ENCODE measurements around the gene CPT2. TPM values are rescaled to one million over a fixed set of nuclear protein-coding genes. Genes with fewer than 3 reads are reported as not detected.

The CPT2 gene
- total RNA-seq, 4 donors from 2014 or later: 11.4 to 19.1 (median 16.0) TPM

- no peaks in the 10 kb centered on the region for H3K36me3 ChIP-seq
- TF ChIP-seq CTCF (IDR thresholded peaks at IDR 0.05) (no peak), POLR2A (IDR thresholded peaks at IDR 0.05; ENCODE audit: low read depth) (no peak), POLR2AphosphoS5 (IDR thresholded peaks at IDR 0.05) (no peak), EP300 (IDR thresholded peaks at IDR 0.05) (no peak)
- intact Hi-C loops (cut with DNase I): no loop called here
- DNase-seq (ENCODE audit: extremely low spot score): no peak
- no peaks in the 10 kb centered on the region for H3K4me1 ChIP-seq
- H3K9me3 ChIP-seq: no peaks in the 10 kb centered on the region
- no peaks in the 10 kb centered on the region for H3K27me3 ChIP-seq
- H3K4me3 ChIP-seq: no peak overlapping the region
- WGBS: 98% methylated on average over 2 of the region's 2 CpGs
- no peak overlapping the region for H3K27ac ChIP-seq (replicated peaks in 1 of 4)
These were observed 63.3 kb downstream of the CPT2 start for GRCh38 chr1:53259932-53260331.

GRCh38 chr1:53260631-53261247, 64.1 kb downstream of the CPT2 start:
- Histone ChIP-seq H3K4me3 (no peak overlapping the region), H3K36me3 (no peaks in the 10 kb centered on the region), H3K27ac (replicated peaks in 1 of 4) (no peak overlapping the region), H3K27me3 (no peaks in the 10 kb centered on the region), H3K4me1 (no peaks in the 10 kb centered on the region), H3K9me3 (no peaks in the 10 kb centered on the region)
- TF ChIP-seq POLR2A (IDR thresholded peaks at IDR 0.05; ENCODE audit: low read depth): no peak
- TF ChIP-seq POLR2AphosphoS5 (IDR thresholded peaks at IDR 0.05): no peak
- TF ChIP-seq EP300 (IDR thresholded peaks at IDR 0.05): no peak
- no peak for TF ChIP-seq CTCF (IDR thresholded peaks at IDR 0.05)
- intact Hi-C loops (cut with DNase I): no loop called here
- DNase-seq (ENCODE audit: extremely low spot score): no peak
- WGBS: 96% methylated on average over 4 of the region's 4 CpGs

GRCh38 chr1:53262000-53262399, 65.4 kb downstream of the CPT2 start:
- H3K36me3 ChIP-seq: no peaks in the 10 kb centered on the region

More at GRCh38 chr1:53262000-53262399, 65.4 kb downstream of the CPT2 start:
- Histone ChIP-seq H3K4me3 (no peak overlapping the region), H3K27ac (replicated peaks in 1 of 4) (no peak overlapping the region), H3K4me1 (no peaks in the 10 kb centered on the region), H3K9me3 (no peaks in the 10 kb centered on the region), H3K27me3 (no peaks in the 10 kb centered on the region)
- intact Hi-C loops (cut with DNase I): no loop called here
- no peak for DNase-seq (ENCODE audit: extremely low spot score)
- WGBS: 92% methylated on average over 2 of the region's 3 CpGs
- no peak for TF ChIP-seq CTCF (IDR thresholded peaks at IDR 0.05)
- TF ChIP-seq POLR2A (IDR thresholded peaks at IDR 0.05; ENCODE audit: low read depth): no peak
- no peak for TF ChIP-seq POLR2AphosphoS5 (IDR thresholded peaks at IDR 0.05)
- TF ChIP-seq EP300 (IDR thresholded peaks at IDR 0.05): no peak

Other genes with a start within 250 kb of the CPT2 start
- 100 to 1,000 TPM in 3 of 4 donors, 10 to 100 TPM in 1; 78.6 to 150 (median 113) TPM for gene PODN, start 134.6 kb upstream of the CPT2 start, total RNA-seq
- 1 to 10 TPM in 1 of 4 donors, under 1 TPM in 3; 0.45 to 3.7 (median 0.84) TPM for gene SLC1A7, start 54.2 kb upstream of the CPT2 start, total RNA-seq
- 10 to 100 TPM; 56.5 to 72.5 (median 69.5) TPM for gene CZIB, start 23.8 kb downstream of the CPT2 start, total RNA-seq
- gene MAGOH, start 41.7 kb downstream of the CPT2 start, total RNA-seq: 10 to 100 TPM; 28.2 to 37.6 (median 32.7) TPM
- gene LRP8, start 131.2 kb downstream of the CPT2 start, total RNA-seq: 1 to 10 TPM in 3 of 4 donors, under 1 TPM in 1; 0.83 to 6.0 (median 1.9) TPM